ENCODE results near the gene ADSL.

DNA sequence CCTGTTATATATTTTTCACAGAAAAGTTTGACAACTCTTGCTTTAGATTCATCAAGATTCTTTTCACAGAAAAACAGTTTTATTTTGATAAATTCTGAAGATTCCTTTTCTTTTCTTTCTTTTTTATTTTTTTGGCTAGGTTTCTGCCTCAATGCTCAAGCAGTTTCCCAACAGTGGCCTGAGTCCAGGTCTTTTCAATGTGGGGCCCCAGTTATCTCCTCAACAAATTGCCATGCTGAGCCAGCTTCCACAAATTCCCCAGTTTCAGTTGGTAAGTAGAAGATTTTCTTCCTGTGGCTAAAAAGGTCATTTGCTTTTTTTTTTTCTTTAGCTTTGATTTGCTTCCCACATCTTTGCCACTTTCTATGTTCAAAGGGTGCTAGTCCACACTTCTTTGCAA lies 46.0 kb upstream of the ADSL start:
- TF ChIP-seq, protein P1, sequence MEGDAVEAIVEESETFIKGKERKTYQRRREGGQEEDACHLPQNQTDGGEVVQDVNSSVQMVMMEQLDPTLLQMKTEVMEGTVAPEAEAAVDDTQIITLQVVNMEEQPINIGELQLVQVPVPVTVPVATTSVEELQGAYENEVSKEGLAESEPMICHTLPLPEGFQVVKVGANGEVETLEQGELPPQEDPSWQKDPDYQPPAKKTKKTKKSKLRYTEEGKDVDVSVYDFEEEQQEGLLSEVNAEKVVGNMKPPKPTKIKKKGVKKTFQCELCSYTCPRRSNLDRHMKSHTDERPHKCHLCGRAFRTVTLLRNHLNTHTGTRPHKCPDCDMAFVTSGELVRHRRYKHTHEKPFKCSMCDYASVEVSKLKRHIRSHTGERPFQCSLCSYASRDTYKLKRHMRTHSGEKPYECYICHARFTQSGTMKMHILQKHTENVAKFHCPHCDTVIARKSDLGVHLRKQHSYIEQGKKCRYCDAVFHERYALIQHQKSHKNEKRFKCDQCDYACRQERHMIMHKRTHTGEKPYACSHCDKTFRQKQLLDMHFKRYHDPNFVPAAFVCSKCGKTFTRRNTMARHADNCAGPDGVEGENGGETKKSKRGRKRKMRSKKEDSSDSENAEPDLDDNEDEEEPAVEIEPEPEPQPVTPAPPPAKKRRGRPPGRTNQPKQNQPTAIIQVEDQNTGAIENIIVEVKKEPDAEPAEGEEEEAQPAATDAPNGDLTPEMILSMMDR (IDR thresholded peaks at IDR 0.05): no peak
- no peak for TF ChIP-seq POLR2A (IDR thresholded peaks at IDR 0.05)

Data from lower leg skin (tissue), 3 donors.